PFSK-1 (cell line): Measurements from ENCODE around the gene ZSWIM3.

ENCODE experiments used
- POLR2AphosphoS5 ChIP-seq: IDR thresholded peaks from 2 replicates; pipeline ENCODE4 v1.6.1; 2012; ENCODE audit warnings: low read depth, mild to moderate bottlenecking, control low read depth, low read length, moderate library complexity
- TAF1 ChIP-seq: IDR thresholded peaks from 2 replicates; pipeline ENCODE4 v1.6.1; 2012; ENCODE audit warnings: low read length, control low read depth, borderline replicate concordance; ENCODE audit not compliant: insufficient read depth
- TF ChIP-seq, protein P1 (sequence below), 2 experiments: IDR thresholded peaks; 2 replicates each; pipeline versions ENCODE4 v1.6.1 to v1.8.0; 2011 to 2012; ENCODE audit warnings: low read depth in 2 of 2, low read length in 2 of 2, control low read depth in 1 of 2, inconsistent platforms in 1 of 2, mild to moderate bottlenecking in 1 of 2, moderate library complexity in 1 of 2; ENCODE audit not compliant: insufficient read depth in 1 of 2

DNA sequence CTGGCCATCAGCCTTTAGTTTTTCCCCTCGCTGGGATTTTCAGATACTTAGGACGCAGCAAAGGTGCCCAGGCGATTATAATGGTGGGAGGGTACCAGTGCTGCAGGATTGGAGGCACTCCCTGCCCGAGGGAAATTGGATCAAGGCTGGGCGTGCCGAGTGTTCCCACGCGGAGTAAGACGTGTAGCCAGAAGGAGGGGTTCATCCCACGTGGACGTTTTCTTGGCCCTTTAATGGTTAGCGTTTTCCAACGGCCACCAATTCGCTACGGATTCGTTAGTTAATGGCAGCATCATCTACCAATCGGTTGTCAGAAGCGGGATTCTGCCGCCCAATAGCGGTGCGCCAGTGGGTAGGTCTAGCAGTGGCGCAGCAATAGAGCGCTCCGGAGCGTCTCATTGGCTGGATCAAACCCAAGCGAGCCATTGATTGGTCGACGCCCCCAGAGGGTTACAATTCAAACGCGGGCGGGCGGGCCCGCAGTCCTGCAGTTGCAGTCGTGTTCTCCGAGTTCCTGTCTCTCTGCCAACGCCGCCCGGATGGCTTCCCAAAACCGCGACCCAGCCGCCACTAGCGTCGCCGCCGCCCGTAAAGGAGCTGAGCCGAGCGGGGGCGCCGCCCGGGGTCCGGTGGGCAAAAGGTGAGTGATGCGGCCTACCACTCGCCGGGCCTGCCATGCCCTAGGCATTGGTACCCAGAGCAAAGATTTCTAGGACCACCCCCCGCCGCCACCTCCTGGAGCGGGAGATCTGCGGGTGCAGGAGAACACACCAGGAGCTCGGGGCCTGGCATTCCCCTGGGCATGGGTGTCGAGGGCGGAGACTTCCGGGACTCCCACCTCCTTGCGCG lies 45.0 kb upstream of the ZSWIM3 start, which contains the start of gene UBE2C:
- TF ChIP-seq, protein P1, sequence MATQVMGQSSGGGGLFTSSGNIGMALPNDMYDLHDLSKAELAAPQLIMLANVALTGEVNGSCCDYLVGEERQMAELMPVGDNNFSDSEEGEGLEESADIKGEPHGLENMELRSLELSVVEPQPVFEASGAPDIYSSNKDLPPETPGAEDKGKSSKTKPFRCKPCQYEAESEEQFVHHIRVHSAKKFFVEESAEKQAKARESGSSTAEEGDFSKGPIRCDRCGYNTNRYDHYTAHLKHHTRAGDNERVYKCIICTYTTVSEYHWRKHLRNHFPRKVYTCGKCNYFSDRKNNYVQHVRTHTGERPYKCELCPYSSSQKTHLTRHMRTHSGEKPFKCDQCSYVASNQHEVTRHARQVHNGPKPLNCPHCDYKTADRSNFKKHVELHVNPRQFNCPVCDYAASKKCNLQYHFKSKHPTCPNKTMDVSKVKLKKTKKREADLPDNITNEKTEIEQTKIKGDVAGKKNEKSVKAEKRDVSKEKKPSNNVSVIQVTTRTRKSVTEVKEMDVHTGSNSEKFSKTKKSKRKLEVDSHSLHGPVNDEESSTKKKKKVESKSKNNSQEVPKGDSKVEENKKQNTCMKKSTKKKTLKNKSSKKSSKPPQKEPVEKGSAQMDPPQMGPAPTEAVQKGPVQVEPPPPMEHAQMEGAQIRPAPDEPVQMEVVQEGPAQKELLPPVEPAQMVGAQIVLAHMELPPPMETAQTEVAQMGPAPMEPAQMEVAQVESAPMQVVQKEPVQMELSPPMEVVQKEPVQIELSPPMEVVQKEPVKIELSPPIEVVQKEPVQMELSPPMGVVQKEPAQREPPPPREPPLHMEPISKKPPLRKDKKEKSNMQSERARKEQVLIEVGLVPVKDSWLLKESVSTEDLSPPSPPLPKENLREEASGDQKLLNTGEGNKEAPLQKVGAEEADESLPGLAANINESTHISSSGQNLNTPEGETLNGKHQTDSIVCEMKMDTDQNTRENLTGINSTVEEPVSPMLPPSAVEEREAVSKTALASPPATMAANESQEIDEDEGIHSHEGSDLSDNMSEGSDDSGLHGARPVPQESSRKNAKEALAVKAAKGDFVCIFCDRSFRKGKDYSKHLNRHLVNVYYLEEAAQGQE (IDR thresholded peaks at IDR 0.05; ENCODE audit: insufficient read depth in 1 of 2, low read depth in 2 of 2, low read length in 2 of 2), result 0 out of 4 replicates have a peak, but pooled peaks of 1 of the 2 experiments have one; percentile 20
- peak; percentile 57; the same call in 1 of the 2 replicates for TF ChIP-seq TAF1
- peak; percentile 67 for TF ChIP-seq POLR2AphosphoS5
